ENCODE results near the gene VSNL1. TPM values are rescaled to one million over a fixed set of nuclear protein-coding genes. Genes with fewer than 3 reads are reported as not detected.

Gene VSNL1
- total and polyA plus RNA-seq, 4 experiments from 2014 or later = not detected

DNA sequence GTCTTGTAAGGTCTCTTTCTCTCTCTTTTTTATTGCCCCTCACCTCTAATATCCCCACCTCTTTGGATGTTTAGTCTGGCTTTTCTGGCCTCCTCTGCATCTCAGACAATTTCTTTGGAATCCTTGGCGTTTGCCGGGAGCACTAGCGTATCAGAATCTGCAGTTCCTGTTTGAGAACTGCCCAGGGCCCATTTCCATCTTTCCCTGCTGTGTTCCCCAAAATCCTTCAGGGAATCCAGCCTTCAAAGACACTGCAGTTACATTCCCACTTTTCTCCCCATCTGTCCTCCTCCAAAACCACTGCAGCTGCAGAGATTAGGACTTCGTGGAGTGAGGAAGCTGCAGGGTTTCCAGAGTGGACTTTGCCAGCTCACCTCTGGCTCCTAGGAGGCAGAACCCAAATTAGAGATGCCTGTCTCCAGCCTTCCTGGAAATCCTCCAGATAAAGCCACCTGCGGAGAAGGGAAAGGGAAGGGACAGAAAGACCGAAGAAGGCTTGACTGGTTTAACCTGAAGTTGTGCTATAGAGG is 2.7 kb downstream of the VSNL1 start:
- Mint-ChIP-seq H3K4me3 (no peak overlapping the region), H3K27me3 (peaks cover 24 to 28% of the 10 kb centered on the region in 2 donors), H3K27ac (no peak overlapping the region), H3K9me3 (peaks cover 0 to 10% (median 2%) of the 10 kb centered on the region in 8 donors), H3K4me1 (peaks cover 2 to 4% (median 3%) of the 10 kb centered on the region in 4 donors), H3K36me3 (no peaks in the 10 kb centered on the region)
- no peaks in the 10 kb centered on the region for H3K36me3 ChIP-seq (ENCODE audit: insufficient read depth, low read length)
- no peak overlapping the region for H3K27ac ChIP-seq (ENCODE audit: low read depth, low read length)
- no peak overlapping the region for H3K4me3 ChIP-seq (ENCODE audit: low read length in 2 of 2)
- CTCF ChIA-PET (ENCODE audit: partially characterized antibody) = no interaction called here
- POLR2A ChIA-PET (ENCODE audit: partially characterized antibody) = no interaction called here
- peaks cover 7% of the 10 kb centered on the region for H3K27me3 ChIP-seq (ENCODE audit: insufficient read depth, low read length)
- no peaks in the 10 kb centered on the region for H3K9me3 ChIP-seq (ENCODE audit: control insufficient read depth in 1 of 2, low read length in 2 of 2)
- DNase-seq = no peak
- H3K4me1 ChIP-seq (ENCODE audit: insufficient read depth, low read length) = no peaks in the 10 kb centered on the region
- intact Hi-C loops (cut with micrococcal nuclease) = no loop called here

DNA sequence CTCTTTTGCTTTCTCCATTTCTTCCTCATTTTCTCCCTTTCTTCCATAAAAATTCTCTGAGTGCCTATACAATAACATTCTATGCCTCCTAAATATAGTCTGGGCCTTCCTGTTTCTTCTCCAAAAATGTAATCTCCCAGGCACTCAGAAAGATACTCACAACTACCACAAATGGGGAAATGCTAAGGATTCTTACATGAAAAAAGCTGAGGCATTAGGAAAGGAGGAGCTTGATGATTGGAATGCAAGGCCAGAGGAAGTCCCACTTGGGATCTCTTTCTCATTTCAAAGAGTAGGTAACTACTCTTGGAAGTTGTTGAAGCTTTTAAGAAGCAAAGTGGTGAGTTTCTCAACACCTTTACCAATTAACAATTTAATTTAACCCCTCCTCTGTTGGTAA is 3.4 kb downstream of the VSNL1 start:
- Mint-ChIP-seq H3K4me3 (no peak overlapping the region), H3K27me3 (peaks cover 22 to 25% of the 10 kb centered on the region in 2 donors), H3K36me3 (no peaks in the 10 kb centered on the region), H3K27ac (no peak overlapping the region), H3K9me3 (peaks cover 0 to 7% (median 0%) of the 10 kb centered on the region in 8 donors), H3K4me1 (peaks cover 0 to 4% (median 0%) of the 10 kb centered on the region in 4 donors)
- Histone ChIP-seq H3K27me3 (ENCODE audit: insufficient read depth, low read length) (peaks cover 7% of the 10 kb centered on the region), H3K4me3 (ENCODE audit: low read length in 2 of 2) (no peak overlapping the region), H3K4me1 (ENCODE audit: insufficient read depth, low read length) (no peaks in the 10 kb centered on the region), H3K27ac (ENCODE audit: low read depth, low read length) (no peak overlapping the region), H3K9me3 (ENCODE audit: control insufficient read depth in 1 of 2, low read length in 2 of 2) (no peaks in the 10 kb centered on the region), H3K36me3 (ENCODE audit: insufficient read depth, low read length) (no peaks in the 10 kb centered on the region)
- POLR2A ChIA-PET (ENCODE audit: partially characterized antibody) = no interaction called here
- DNase-seq = no peak
- CTCF ChIA-PET (ENCODE audit: partially characterized antibody) = no interaction called here
- intact Hi-C loops (cut with micrococcal nuclease) = no loop called here

DNA sequence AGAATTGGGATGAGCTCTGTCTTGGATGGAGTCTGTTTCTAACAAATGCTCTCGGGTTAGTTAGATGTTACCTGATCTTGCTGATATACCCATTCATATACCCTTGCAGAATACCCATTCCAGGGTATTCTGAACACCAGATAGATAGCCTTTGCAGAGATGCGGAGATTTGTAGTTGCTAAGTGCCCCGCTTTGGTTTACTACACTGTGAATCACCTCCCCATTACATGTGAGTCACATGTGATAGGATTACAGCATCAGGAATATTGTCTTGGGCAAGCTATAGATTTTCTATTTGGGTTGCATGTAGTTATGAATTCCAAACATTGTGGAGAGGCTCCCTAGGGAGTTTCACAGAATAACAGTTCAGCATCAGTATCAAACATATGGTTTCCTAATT is 3.8 kb downstream of the VSNL1 start:
- Histone ChIP-seq H3K27ac (ENCODE audit: low read depth, low read length) (no peak overlapping the region), H3K4me3 (ENCODE audit: low read length in 2 of 2) (no peak overlapping the region), H3K9me3 (ENCODE audit: control insufficient read depth in 1 of 2, low read length in 2 of 2) (no peaks in the 10 kb centered on the region), H3K36me3 (ENCODE audit: insufficient read depth, low read length) (no peaks in the 10 kb centered on the region), H3K4me1 (ENCODE audit: insufficient read depth, low read length) (no peaks in the 10 kb centered on the region), H3K27me3 (ENCODE audit: insufficient read depth, low read length) (peaks cover 7% of the 10 kb centered on the region)
- POLR2A ChIA-PET (ENCODE audit: partially characterized antibody) = no interaction called here
- no peak overlapping the region for H3K4me3 Mint-ChIP-seq
- CTCF ChIA-PET (ENCODE audit: partially characterized antibody) = no interaction called here
- DNase-seq = no peak
- peaks cover 0 to 7% (median under 1%) of the 10 kb centered on the region in 8 donors for H3K9me3 Mint-ChIP-seq
- no peak overlapping the region for H3K27ac Mint-ChIP-seq
- intact Hi-C loops (cut with micrococcal nuclease) = no loop called here
- H3K27me3 Mint-ChIP-seq = peaks cover 20 to 26% of the 10 kb centered on the region in 2 donors
- no peaks in the 10 kb centered on the region for H3K36me3 Mint-ChIP-seq
- H3K4me1 Mint-ChIP-seq = peaks cover 0 to 2% (median 0%) of the 10 kb centered on the region in 4 donors

DNA sequence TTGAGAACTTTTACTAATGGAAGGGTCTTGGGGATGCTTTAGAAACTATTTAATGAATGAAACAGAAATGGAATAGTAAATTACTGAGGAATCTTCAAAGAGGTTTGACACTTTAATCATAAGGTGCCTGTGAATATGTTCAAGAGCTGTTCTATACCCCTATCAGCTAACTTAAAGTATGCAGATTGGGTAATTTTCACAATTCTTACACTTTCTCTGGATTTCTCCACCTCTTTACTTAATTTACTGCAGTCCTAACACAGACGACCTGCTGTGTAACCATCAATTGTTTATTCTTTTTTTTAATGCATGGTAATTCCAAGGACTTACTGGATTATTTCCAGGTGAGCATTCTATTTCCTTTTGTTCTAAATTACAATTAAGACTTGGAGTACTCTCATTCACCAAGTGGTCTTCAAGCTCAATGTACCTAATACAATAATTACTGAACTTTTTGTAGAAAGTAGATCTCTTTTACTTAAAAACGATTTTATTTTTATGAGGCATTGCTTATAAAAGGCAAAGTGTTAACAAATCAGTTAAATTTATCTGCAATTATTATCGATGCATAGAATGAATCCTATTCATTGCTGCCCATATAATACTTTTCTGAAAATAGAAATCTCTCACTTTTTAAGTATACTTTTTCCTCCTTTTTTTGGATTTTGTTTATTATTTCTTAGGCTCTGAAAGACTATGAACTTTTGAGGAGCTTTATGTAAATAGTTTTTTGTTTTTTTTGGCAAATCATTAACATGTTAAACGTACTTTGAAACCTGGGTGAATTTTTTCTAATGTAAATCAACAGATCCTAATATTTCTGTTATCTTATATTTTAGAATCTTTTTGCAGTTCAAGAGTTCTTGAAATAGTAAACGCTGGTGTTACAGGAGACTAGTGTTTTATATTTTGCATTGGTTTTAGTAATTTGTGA is 5.5 kb downstream of the VSNL1 start:
- H3K4me1 ChIP-seq (ENCODE audit: insufficient read depth, low read length) = no peaks in the 10 kb centered on the region
- no peak overlapping the region for H3K27ac ChIP-seq (ENCODE audit: low read depth, low read length)
- no peak overlapping the region for H3K27ac Mint-ChIP-seq
- ChIA-PET POLR2A (ENCODE audit: partially characterized antibody) (no interaction called here), CTCF (ENCODE audit: partially characterized antibody) (no interaction called here)
- no peak for DNase-seq
- peaks cover 10 to 17% of the 10 kb centered on the region in 2 donors for H3K27me3 Mint-ChIP-seq
- peaks cover 0 to 7% (median under 1%) of the 10 kb centered on the region in 8 donors for H3K9me3 Mint-ChIP-seq
- no peaks in the 10 kb centered on the region for H3K36me3 ChIP-seq (ENCODE audit: insufficient read depth, low read length)
- no peak overlapping the region for H3K4me3 ChIP-seq (ENCODE audit: low read length in 2 of 2)
- H3K9me3 ChIP-seq (ENCODE audit: control insufficient read depth in 1 of 2, low read length in 2 of 2) = no peaks in the 10 kb centered on the region
- H3K4me1 Mint-ChIP-seq = no peaks in the 10 kb centered on the region
- intact Hi-C loops (cut with micrococcal nuclease) = no loop called here
- H3K27me3 ChIP-seq (ENCODE audit: insufficient read depth, low read length) = peaks cover 3% of the 10 kb centered on the region
- no peaks in the 10 kb centered on the region for H3K36me3 Mint-ChIP-seq
- H3K4me3 Mint-ChIP-seq = no peak overlapping the region

DNA sequence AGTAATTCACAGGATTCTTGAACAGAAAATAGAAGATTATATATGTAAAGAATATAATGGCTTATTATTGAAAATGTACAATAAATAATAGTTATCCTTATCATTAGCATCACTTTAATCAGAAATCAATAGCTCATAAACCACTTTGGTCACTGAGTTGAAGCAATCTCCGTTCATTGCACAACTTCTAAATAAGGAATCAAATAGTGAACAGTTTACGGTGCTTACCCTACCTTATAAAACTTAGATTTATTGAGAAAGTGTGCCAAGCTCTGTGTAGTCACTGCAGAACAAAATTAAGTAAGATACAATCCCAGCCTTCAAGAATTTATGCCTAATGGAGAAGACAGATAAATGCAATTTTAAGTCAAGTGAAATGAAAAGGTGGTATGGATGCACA is 6.7 kb downstream of the VSNL1 start:
- Histone ChIP-seq H3K27ac (ENCODE audit: low read depth, low read length) (no peak overlapping the region), H3K27me3 (ENCODE audit: insufficient read depth, low read length) (no peaks in the 10 kb centered on the region), H3K4me1 (ENCODE audit: insufficient read depth, low read length) (no peaks in the 10 kb centered on the region), H3K36me3 (ENCODE audit: insufficient read depth, low read length) (no peaks in the 10 kb centered on the region), H3K4me3 (ENCODE audit: low read length in 2 of 2) (no peak overlapping the region), H3K9me3 (ENCODE audit: control insufficient read depth in 1 of 2, low read length in 2 of 2) (no peaks in the 10 kb centered on the region)
- peaks cover 0 to 3% (median 0%) of the 10 kb centered on the region in 8 donors for H3K9me3 Mint-ChIP-seq
- ChIA-PET CTCF (ENCODE audit: partially characterized antibody) (no interaction called here), POLR2A (ENCODE audit: partially characterized antibody) (no interaction called here)
- no peaks in the 10 kb centered on the region for H3K4me1 Mint-ChIP-seq
- H3K27me3 Mint-ChIP-seq = peaks cover 0 to 9% of the 10 kb centered on the region in 2 donors
- no peak for DNase-seq
- H3K4me3 Mint-ChIP-seq = no peak overlapping the region
- H3K36me3 Mint-ChIP-seq = no peaks in the 10 kb centered on the region
- intact Hi-C loops (cut with micrococcal nuclease) = no loop called here
- no peak overlapping the region for H3K27ac Mint-ChIP-seq

DNA sequence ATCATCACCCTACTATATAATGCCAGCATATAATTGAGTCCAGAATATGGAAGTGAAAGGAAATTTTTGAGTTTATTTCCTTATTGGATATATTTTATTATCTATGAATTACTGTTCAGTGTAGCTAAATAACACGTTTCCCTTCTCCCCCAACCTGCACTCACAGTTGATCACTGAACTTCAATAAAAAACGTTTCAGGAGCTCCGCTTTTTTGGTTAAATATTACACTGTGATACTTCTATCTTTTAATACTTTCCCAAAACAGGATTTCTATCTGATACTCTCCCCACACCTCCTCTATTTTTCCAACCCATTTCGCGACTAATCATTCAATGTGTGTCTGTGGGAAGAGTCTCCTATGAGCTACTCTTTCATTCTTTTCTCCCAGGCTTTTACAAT is 7.2 kb downstream of the VSNL1 start:
- no peak overlapping the region for H3K4me3 ChIP-seq (ENCODE audit: low read length in 2 of 2)
- POLR2A ChIA-PET (ENCODE audit: partially characterized antibody) = no interaction called here
- H3K9me3 Mint-ChIP-seq = peaks cover 0 to 3% (median under 1%) of the 10 kb centered on the region in 8 donors
- H3K4me1 Mint-ChIP-seq = no peaks in the 10 kb centered on the region
- no peak overlapping the region for H3K27ac ChIP-seq (ENCODE audit: low read depth, low read length)
- no peak overlapping the region for H3K4me3 Mint-ChIP-seq
- intact Hi-C loops (cut with micrococcal nuclease) = no loop called here
- H3K27me3 Mint-ChIP-seq = peaks cover 0 to 9% of the 10 kb centered on the region in 2 donors
- no peaks in the 10 kb centered on the region for H3K36me3 ChIP-seq (ENCODE audit: insufficient read depth, low read length)
- H3K36me3 Mint-ChIP-seq = no peaks in the 10 kb centered on the region
- no peaks in the 10 kb centered on the region for H3K27me3 ChIP-seq (ENCODE audit: insufficient read depth, low read length)
- CTCF ChIA-PET (ENCODE audit: partially characterized antibody) = no interaction called here
- DNase-seq = no peak
- no peaks in the 10 kb centered on the region for H3K4me1 ChIP-seq (ENCODE audit: insufficient read depth, low read length)
- H3K27ac Mint-ChIP-seq = no peak overlapping the region
- H3K9me3 ChIP-seq (ENCODE audit: control insufficient read depth in 1 of 2, low read length in 2 of 2) = no peaks in the 10 kb centered on the region

DNA sequence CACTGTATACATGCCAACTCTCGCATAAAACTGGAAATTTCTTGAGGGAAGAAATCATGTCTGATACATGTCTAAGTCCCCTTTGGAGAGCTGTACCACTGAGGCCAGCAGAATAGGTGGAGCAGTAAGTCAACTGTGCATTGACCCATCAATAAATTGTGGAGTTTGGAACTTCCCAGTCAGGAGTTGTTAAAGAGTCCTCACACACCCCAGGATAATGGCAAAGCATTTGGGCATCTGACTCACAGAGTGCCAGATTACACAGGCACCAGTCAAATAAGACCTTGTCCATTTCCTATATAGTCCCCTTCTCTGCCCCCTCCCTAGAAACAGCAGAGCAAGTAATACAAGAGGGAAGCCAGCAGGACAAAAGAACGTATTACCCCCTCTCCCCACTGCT is 10.4 kb downstream of the VSNL1 start:
- CTCF ChIA-PET (ENCODE audit: partially characterized antibody) = no interaction called here
- H3K36me3 ChIP-seq (ENCODE audit: insufficient read depth, low read length) = no peaks in the 10 kb centered on the region
- H3K27me3 Mint-ChIP-seq = peaks cover 2 to 6% of the 10 kb centered on the region in 2 donors
- no peak overlapping the region for H3K4me3 ChIP-seq (ENCODE audit: low read length in 2 of 2)
- H3K4me1 Mint-ChIP-seq = no peaks in the 10 kb centered on the region
- POLR2A ChIA-PET (ENCODE audit: partially characterized antibody) = no interaction called here
- no peaks in the 10 kb centered on the region for H3K4me1 ChIP-seq (ENCODE audit: insufficient read depth, low read length)
- H3K27ac Mint-ChIP-seq = no peak overlapping the region
- H3K4me3 Mint-ChIP-seq = no peak overlapping the region
- no peak for DNase-seq
- intact Hi-C loops (cut with micrococcal nuclease) = no loop called here
- H3K9me3 Mint-ChIP-seq = peaks cover 0 to 3% (median 1%) of the 10 kb centered on the region in 8 donors
- no peaks in the 10 kb centered on the region for H3K36me3 Mint-ChIP-seq
- no peak overlapping the region for H3K27ac ChIP-seq (ENCODE audit: low read depth, low read length)
- no peaks in the 10 kb centered on the region for H3K9me3 ChIP-seq (ENCODE audit: control insufficient read depth in 1 of 2, low read length in 2 of 2)
- H3K27me3 ChIP-seq (ENCODE audit: insufficient read depth, low read length) = no peaks in the 10 kb centered on the region
